BLaER1 treated with 17β-estradiol and CSF1 and Interleukin-3, amounts not matched to agents 10 nM and 100 nM (cell line): ENCODE measurements around the gene TLN1.

Experiments used
- H3K27ac ChIP-seq, 11 experiments: shearing (Covaris generic); formaldehyde crosslinking; 2 replicates each; pipeline ENCODE4 v1.8.1; 2022
- H3K27me3 ChIP-seq, 11 experiments: shearing (Covaris generic); formaldehyde crosslinking; 2 replicates each; pipeline ENCODE4 v1.8.1; 2022
- H3K36me3 ChIP-seq, 11 experiments: shearing (Covaris generic); formaldehyde crosslinking; 2 replicates each; pipeline ENCODE4 v1.8.1; 2022
- H3K4me1 ChIP-seq, 10 experiments: shearing (Covaris generic); formaldehyde crosslinking; 2 replicates each; pipeline ENCODE4 v1.8.1; 2022
- H3K4me2 ChIP-seq, 11 experiments: shearing (Covaris generic); formaldehyde crosslinking; 2 replicates each; pipeline ENCODE4 v1.8.1; 2022
- H3K4me3 ChIP-seq, 10 experiments: shearing (Covaris generic); formaldehyde crosslinking; 2 replicates each; pipeline ENCODE4 v1.8.1; 2022
- H3K9ac ChIP-seq, 11 experiments: shearing (Covaris generic); formaldehyde crosslinking; 2 replicates each; pipeline ENCODE4 v1.8.1; 2022
- H3K9me3 ChIP-seq, 11 experiments: shearing (Covaris generic); formaldehyde crosslinking; replicated peaks in 1 of 11; 2 replicates each; pipeline ENCODE4 v1.8.1; 2022
- H4K20me1 ChIP-seq, 11 experiments: shearing (Covaris generic); formaldehyde crosslinking; 2 replicates each; pipeline ENCODE4 v1.8.1; 2022
- Cebpa-rat ChIP-seq, 11 experiments: shearing (Covaris generic); IDR thresholded peaks; 2 replicates each; pipeline ENCODE4 v1.8.1; 2022

The TLN1 gene

GRCh38 chr9:35757226-35757891, 25.4 kb upstream of the TLN1 start:
- peaks cover 50 to 79% (median 70%) of the 10 kb centered on the region in 10 experiments for H3K4me1 ChIP-seq
- peak overlapping the region; percentile 49 to 81 (median 69); a peak in 20 of 22 replicates for H3K9ac ChIP-seq
- no peaks in the 10 kb centered on the region for H3K9me3 ChIP-seq
- peak overlapping the region; percentile 91 to 100 (median 97) for H3K4me2 ChIP-seq
- peak overlapping the region; percentile 35 to 81 (median 65); a peak in 20 of 22 replicates for H3K27ac ChIP-seq
- TF ChIP-seq Cebpa-rat (IDR thresholded peaks at IDR 0.05), result no peak
- H4K20me1 ChIP-seq, result peaks cover 0 to 7% (median 0%) of the 10 kb centered on the region in 11 experiments; a peak in 1 of 22 replicates
- H3K4me3 ChIP-seq, result peak overlapping the region; percentile 56 to 72 (median 60)
- H3K36me3 ChIP-seq, result peaks cover 15 to 29% (median 22%) of the 10 kb centered on the region in 11 experiments; a peak in 20 of 22 replicates
- H3K27me3 ChIP-seq, result no peaks in the 10 kb centered on the region

- peaks cover 16 to 37% (median 29%) of the 10 kb centered on the region in 11 experiments; a peak in 20 of 22 replicates for H3K36me3 ChIP-seq
- H3K9ac ChIP-seq, result peak overlapping the region; percentile 49 to 81 (median 69); a peak in 21 of 22 replicates
- TF ChIP-seq Cebpa-rat (IDR thresholded peaks at IDR 0.05), result no peak
- H4K20me1 ChIP-seq, result peaks cover 0 to 7% (median 0%) of the 10 kb centered on the region in 11 experiments; a peak in 1 of 22 replicates
- H3K27me3 ChIP-seq, result no peaks in the 10 kb centered on the region
- peaks cover 50 to 74% (median 69%) of the 10 kb centered on the region in 10 experiments for H3K4me1 ChIP-seq
- H3K4me2 ChIP-seq, result peak overlapping the region; percentile 91 to 100 (median 97)
- peak overlapping the region in 10 of 11 experiments; percentile 49 to 81 (median 69); a peak in 20 of 22 replicates for H3K27ac ChIP-seq
- peak overlapping the region; percentile 56 to 72 (median 60) for H3K4me3 ChIP-seq
- H3K9me3 ChIP-seq, result no peaks in the 10 kb centered on the region
These were observed 24.6 kb upstream of the TLN1 start for GRCh38 chr9:35756275-35757225.

GRCh38 chr9:35755071-35755470, 23.1 kb upstream of the TLN1 start:
- peaks cover 0 to 7% (median 0%) of the 10 kb centered on the region in 11 experiments; a peak in 1 of 22 replicates for H4K20me1 ChIP-seq
- TF ChIP-seq Cebpa-rat (IDR thresholded peaks at IDR 0.05), result no peak
- peaks cover 16 to 48% (median 35%) of the 10 kb centered on the region in 11 experiments; a peak in 20 of 22 replicates for H3K36me3 ChIP-seq
- H3K4me2 ChIP-seq, result peak overlapping the region in 9 of 11 experiments; percentile 91 to 100 (median 97); a peak in 18 of 22 replicates
- H3K27ac ChIP-seq, result no peak overlapping the region
- no peaks in the 10 kb centered on the region for H3K27me3 ChIP-seq
- H3K4me1 ChIP-seq, result peaks cover 46 to 67% (median 60%) of the 10 kb centered on the region in 10 experiments
- no peak overlapping the region for H3K4me3 ChIP-seq
- H3K9me3 ChIP-seq, result no peaks in the 10 kb centered on the region
- H3K9ac ChIP-seq, result no peak overlapping the region

GRCh38 chr9:35754264-35754663, 22.3 kb upstream of the TLN1 start, which contains the start of gene MSMP:
Gene MSMP (minus strand): TSS chr9:35754276. CDS start chr9:35754129, 147 bp downstream.
- Histone ChIP-seq H3K36me3 (peaks cover 16 to 48% (median 35%) of the 10 kb centered on the region in 11 experiments; a peak in 20 of 22 replicates), H3K9me3 (no peaks in the 10 kb centered on the region), H3K27ac (0 out of 22 replicates have a peak within 1 kb of the TSS, but pooled peaks of 1 of the 11 experiments have one; percentile 15)

GRCh38 chr9:35753466-35753865, 21.5 kb upstream of the TLN1 start:
- Histone ChIP-seq H3K4me2 (no peak overlapping the region), H3K27me3 (no peaks in the 10 kb centered on the region), H3K36me3 (peaks cover 16 to 48% (median 35%) of the 10 kb centered on the region in 11 experiments; a peak in 20 of 22 replicates), H3K9me3 (no peaks in the 10 kb centered on the region), H3K9ac (no peak overlapping the region), H3K4me1 (peaks cover 40 to 61% (median 53%) of the 10 kb centered on the region in 10 experiments), H4K20me1 (peaks cover 0 to 9% (median 0%) of the 10 kb centered on the region in 11 experiments; a peak in 7 of 22 replicates), H3K27ac (no peak overlapping the region), H3K4me3 (no peak overlapping the region)
- TF ChIP-seq Cebpa-rat (IDR thresholded peaks at IDR 0.05), result no peak

More at GRCh38 chr9:35754264-35754663, 22.3 kb upstream of the TLN1 start, which contains the start of gene MSMP:
- Histone ChIP-seq H4K20me1 (peaks cover 0 to 7% (median 0%) of the 10 kb centered on the region in 11 experiments; a peak in 1 of 22 replicates), H3K4me2 (peak within 1 kb of the TSS in 9 of 11 experiments; percentile 91 to 100 (median 97); a peak in 11 of 22 replicates), H3K9ac (no peak within 1 kb of the TSS), H3K4me3 (no peak within 1 kb of the TSS), H3K27me3 (no peaks in the 10 kb centered on the region), H3K4me1 (peaks cover 47 to 66% (median 60%) of the 10 kb centered on the region in 10 experiments)
- no peak for TF ChIP-seq Cebpa-rat (IDR thresholded peaks at IDR 0.05)

GRCh38 chr9:35750256-35750531, 18.2 kb upstream of the TLN1 start:
- H3K9me3 ChIP-seq, result no peaks in the 10 kb centered on the region
- H3K9ac ChIP-seq, result peak overlapping the region in 9 of 11 experiments; percentile 77 to 89 (median 85); a peak in 14 of 22 replicates
- TF ChIP-seq Cebpa-rat (IDR thresholded peaks at IDR 0.05), result no peak
- H4K20me1 ChIP-seq, result peaks cover 0 to 35% (median 31%) of the 10 kb centered on the region in 11 experiments; a peak in 15 of 22 replicates
- H3K36me3 ChIP-seq, result peaks cover 16 to 63% (median 38%) of the 10 kb centered on the region in 11 experiments; a peak in 20 of 22 replicates
- H3K27ac ChIP-seq, result peak overlapping the region in 6 of 11 experiments; percentile 79 to 90 (median 83); a peak in 9 of 22 replicates
- peaks cover 37 to 58% (median 49%) of the 10 kb centered on the region in 10 experiments for H3K4me1 ChIP-seq
- H3K27me3 ChIP-seq, result no peaks in the 10 kb centered on the region
- H3K4me3 ChIP-seq, result peak overlapping the region in 8 of 10 experiments; percentile 81 to 97 (median 88); a peak in 14 of 20 replicates
- H3K4me2 ChIP-seq, result peak overlapping the region; percentile 78 to 100 (median 96)

GRCh38 chr9:35749515-35750255, 17.7 kb upstream of the TLN1 start:
- H3K27ac ChIP-seq, result peak overlapping the region; percentile 79 to 90 (median 81)
- peak overlapping the region; percentile 77 to 89 (median 85) for H3K9ac ChIP-seq

More at GRCh38 chr9:35749515-35750255, 17.7 kb upstream of the TLN1 start:
- Histone ChIP-seq H3K36me3 (peaks cover 17 to 64% (median 42%) of the 10 kb centered on the region in 11 experiments), H3K4me1 (peaks cover 43 to 56% (median 47%) of the 10 kb centered on the region in 10 experiments), H3K4me2 (peak overlapping the region; percentile 78 to 100 (median 96)), H4K20me1 (peaks cover 0 to 41% (median 32%) of the 10 kb centered on the region in 11 experiments; a peak in 15 of 22 replicates), H3K4me3 (peak overlapping the region; percentile 81 to 97 (median 88)), H3K9me3 (no peaks in the 10 kb centered on the region), H3K27me3 (no peaks in the 10 kb centered on the region)
- TF ChIP-seq Cebpa-rat (IDR thresholded peaks at IDR 0.05), result no peak
